ENCODE data around the gene SEMA3A.

SEMA3A gene

GRCh38 chr7:84002348-84002747 is 192.2 kb downstream of the SEMA3A start:
- H3K27ac ChIP-seq: no peak overlapping the region
- TF ChIP-seq ZFX (IDR thresholded peaks at IDR 0.05; ENCODE audit: borderline replicate concordance) (no peak), CTCF (IDR thresholded peaks at IDR 0.05) (no peak)

DNA sequence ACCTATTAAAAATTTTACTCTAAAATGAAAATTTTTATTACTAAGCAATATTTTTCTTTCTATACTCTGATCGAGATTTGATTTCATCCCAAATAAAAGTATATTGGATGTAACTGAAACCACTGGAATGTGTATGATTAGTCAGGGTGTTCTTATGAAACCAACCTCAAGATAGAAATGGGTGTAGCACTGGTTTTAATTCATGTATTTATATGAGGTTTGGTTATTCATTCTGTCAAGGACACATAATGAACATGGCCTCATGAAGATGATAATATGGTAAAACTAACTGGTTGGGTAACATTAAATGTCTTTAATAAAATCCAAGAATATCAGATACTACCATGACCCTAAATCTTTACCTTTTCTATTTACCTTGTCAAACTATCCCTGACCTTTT is 197.7 kb downstream of the SEMA3A start:
- TF ChIP-seq ZFX (IDR thresholded peaks at IDR 0.05; ENCODE audit: borderline replicate concordance) (no peak), CTCF (IDR thresholded peaks at IDR 0.05) (no peak)
- no peak overlapping the region for H3K27ac ChIP-seq

GRCh38 chr7:83987764-83988163 is 206.8 kb downstream of the SEMA3A start:
- no peak overlapping the region for H3K27ac ChIP-seq
- TF ChIP-seq CTCF (IDR thresholded peaks at IDR 0.05) (no peak), ZFX (IDR thresholded peaks at IDR 0.05; ENCODE audit: borderline replicate concordance) (no peak)

DNA sequence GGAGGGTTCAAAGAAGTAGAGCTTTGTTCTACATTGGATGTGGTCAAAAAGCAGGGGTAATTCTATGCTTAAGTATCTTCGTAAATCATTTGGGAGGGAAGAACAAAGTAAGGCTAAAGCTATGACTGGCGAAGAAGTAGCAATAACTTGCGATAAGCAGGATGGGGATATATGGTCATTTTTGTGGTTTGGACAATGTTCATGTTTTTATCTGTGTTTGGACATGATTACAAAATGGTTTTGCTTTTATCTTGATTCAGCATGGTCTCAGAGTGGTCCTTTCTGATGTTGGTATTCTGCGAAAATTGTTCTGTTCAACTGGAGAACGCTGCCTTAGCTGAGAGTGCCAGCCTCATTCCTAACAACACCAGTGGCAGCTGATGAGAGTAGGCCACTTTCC is 208.8 kb downstream of the SEMA3A start:
- no peak overlapping the region for H3K27ac ChIP-seq
- no peak for TF ChIP-seq CTCF (IDR thresholded peaks at IDR 0.05)
- TF ChIP-seq ZFX (IDR thresholded peaks at IDR 0.05; ENCODE audit: borderline replicate concordance): no peak

- no peak for TF ChIP-seq CTCF (IDR thresholded peaks at IDR 0.05)
- no peak for TF ChIP-seq ZFX (IDR thresholded peaks at IDR 0.05; ENCODE audit: borderline replicate concordance)
- H3K27ac ChIP-seq: no peak overlapping the region
Observed at GRCh38 chr7:83984591-83984990, 210.0 kb downstream of the SEMA3A start.

DNA sequence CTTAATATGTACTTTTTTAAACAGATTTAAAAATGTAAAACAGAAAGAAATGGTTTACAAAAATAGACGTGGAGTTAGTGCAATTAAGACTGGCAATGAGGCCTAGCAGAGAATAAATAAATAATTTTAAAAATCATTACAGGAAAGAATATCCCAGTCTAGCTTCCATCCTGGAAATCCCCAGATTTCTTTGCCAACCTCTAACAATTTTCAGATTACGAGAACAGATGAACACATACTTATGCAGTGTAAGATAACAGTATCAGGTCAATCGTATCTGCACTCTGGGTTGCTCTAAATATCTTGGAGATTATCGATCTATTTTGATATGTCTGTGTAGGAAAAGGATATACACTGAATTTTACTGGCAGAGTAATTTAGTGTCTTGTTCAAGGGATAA is 210.5 kb downstream of the SEMA3A start:
- TF ChIP-seq CTCF (IDR thresholded peaks at IDR 0.05) (no peak), ZFX (IDR thresholded peaks at IDR 0.05; ENCODE audit: borderline replicate concordance) (no peak)
- no peak overlapping the region for H3K27ac ChIP-seq

GRCh38 chr7:83983606-83984005 is 211.0 kb downstream of the SEMA3A start:
- no peak for TF ChIP-seq CTCF (IDR thresholded peaks at IDR 0.05)
- TF ChIP-seq ZFX (IDR thresholded peaks at IDR 0.05; ENCODE audit: borderline replicate concordance): no peak
- no peak overlapping the region for H3K27ac ChIP-seq

All from 22Rv1 (cell line).